GM12878 (cell line): ENCODE results near the gene WDFY3.

Source experiments
- EP300 ChIP-seq, 2 experiments: fragments of 150-350 bp in 1 of 2; IDR thresholded peaks; 2 replicates each; pipeline ENCODE4 v1.6.1; 2011 to 2012; ENCODE audit warnings: low read depth in 2 of 2, low read length in 2 of 2, borderline replicate concordance in 1 of 2, improper control_type of control experiment in 1 of 2, inconsistent platforms in 1 of 2; ENCODE audit not compliant: control insufficient read depth in 1 of 2
- POLR2AphosphoS2 ChIP-seq: IDR thresholded peaks from 2 replicates; pipeline ENCODE4 v1.6.1; 2011; ENCODE audit warnings: low read depth, mild to moderate bottlenecking, low read length, improper control_type of control experiment, moderate library complexity
- RAD21 ChIP-seq: IDR thresholded peaks from 2 replicates; pipeline ENCODE4 v1.6.1; 2011; ENCODE audit warnings: mild to moderate bottlenecking, low read depth, low read length, moderate library complexity; ENCODE audit not compliant: insufficient read depth
- SIN3A ChIP-seq: IDR thresholded peaks from 2 replicates; pipeline ENCODE4 v1.6.1; 2012; ENCODE audit warnings: low read depth, low read length, improper control_type of control experiment
- SRF ChIP-seq, 2 experiments: IDR thresholded peaks; 2 replicates each; pipeline ENCODE4 v1.6.1; 2011; ENCODE audit warnings: low read depth in 2 of 2, low read length in 2 of 2, mild to moderate bottlenecking in 1 of 2, moderate library complexity in 1 of 2
- ZNF384 ChIP-seq: IDR thresholded peaks from 2 replicates; pipeline ENCODE4 v1.6.1; 2012; ENCODE audit warnings: low read depth, mild to moderate bottlenecking, low read length, improper control_type of control experiment, borderline replicate concordance
- TF ChIP-seq, protein P1 (sequence below), 3 experiments: IDR thresholded peaks in 2 of 3; conservative IDR thresholded peaks in 1 of 3; 2 replicates each; pipeline ENCODE4 v1.5.1; 2011; ENCODE audit warnings: low read depth in 3 of 3, low read length in 3 of 3, mild to moderate bottlenecking in 3 of 3, control low read depth in 2 of 3, moderate library complexity in 2 of 3, inconsistent platforms in 1 of 3, mixed read lengths in 1 of 3; ENCODE audit not compliant: control insufficient read depth in 2 of 3, insufficient read depth in 1 of 3; ENCODE audit errors: extremely low read depth in 1 of 3

DNA sequence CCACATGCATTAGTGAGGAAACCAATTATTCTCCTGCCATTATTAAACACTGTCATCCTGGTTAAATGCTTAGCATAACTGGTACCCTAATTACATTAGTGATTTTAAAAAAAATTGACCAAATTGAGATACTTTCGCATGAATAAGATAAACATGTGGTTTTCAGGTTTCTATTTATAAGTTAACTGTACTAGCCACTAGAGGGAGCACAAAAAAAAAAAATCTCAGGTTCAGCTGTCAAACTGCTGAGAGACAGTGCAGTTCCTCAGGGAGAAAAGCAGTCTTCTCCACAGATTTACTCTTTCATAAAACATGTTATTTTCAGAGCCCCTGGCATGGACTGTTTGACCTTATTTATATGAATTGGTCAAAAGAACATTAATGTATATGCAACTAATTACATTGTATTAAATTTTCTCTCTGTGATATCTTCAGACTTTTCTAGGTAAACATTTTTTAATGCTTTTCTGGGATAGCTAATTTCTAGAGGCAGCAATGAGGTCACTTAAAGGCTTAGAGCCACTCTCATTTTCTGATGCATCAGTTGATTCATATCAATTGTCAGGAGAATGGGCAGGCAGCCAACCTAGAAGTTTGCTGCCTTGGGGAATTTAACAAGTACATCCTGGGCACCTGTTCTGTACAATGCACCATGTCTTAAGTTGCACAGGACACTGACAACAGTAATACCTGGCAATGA, 216.1 kb downstream of the WDFY3 start:
- no peak for TF ChIP-seq EP300 (IDR thresholded peaks at IDR 0.05; ENCODE audit: borderline replicate concordance in 1 of 2, control insufficient read depth in 1 of 2, low read depth in 2 of 2, low read length in 2 of 2)
- TF ChIP-seq SRF (IDR thresholded peaks at IDR 0.05; ENCODE audit: low read depth in 2 of 2, low read length in 2 of 2): no peak
- TF ChIP-seq RAD21: peak; percentile 37; the same call in 1 of the 2 replicates
- TF ChIP-seq, protein P1, sequence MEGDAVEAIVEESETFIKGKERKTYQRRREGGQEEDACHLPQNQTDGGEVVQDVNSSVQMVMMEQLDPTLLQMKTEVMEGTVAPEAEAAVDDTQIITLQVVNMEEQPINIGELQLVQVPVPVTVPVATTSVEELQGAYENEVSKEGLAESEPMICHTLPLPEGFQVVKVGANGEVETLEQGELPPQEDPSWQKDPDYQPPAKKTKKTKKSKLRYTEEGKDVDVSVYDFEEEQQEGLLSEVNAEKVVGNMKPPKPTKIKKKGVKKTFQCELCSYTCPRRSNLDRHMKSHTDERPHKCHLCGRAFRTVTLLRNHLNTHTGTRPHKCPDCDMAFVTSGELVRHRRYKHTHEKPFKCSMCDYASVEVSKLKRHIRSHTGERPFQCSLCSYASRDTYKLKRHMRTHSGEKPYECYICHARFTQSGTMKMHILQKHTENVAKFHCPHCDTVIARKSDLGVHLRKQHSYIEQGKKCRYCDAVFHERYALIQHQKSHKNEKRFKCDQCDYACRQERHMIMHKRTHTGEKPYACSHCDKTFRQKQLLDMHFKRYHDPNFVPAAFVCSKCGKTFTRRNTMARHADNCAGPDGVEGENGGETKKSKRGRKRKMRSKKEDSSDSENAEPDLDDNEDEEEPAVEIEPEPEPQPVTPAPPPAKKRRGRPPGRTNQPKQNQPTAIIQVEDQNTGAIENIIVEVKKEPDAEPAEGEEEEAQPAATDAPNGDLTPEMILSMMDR (IDR thresholded peaks at IDR 0.05 in 2 of 3, conservative IDR thresholded peaks at IDR 0.05 in 1 of 3; ENCODE audit: control insufficient read depth in 2 of 3, extremely low read depth in 1 of 3, insufficient read depth in 1 of 3, low read depth in 3 of 3, low read length in 3 of 3): peak; percentile 52 to 60 (median 56)
- TF ChIP-seq ZNF384: no peak
- no peak for TF ChIP-seq SIN3A
- TF ChIP-seq POLR2AphosphoS2: no peak
